Adipocyte (in vitro differentiated cells): ENCODE data around the gene NR2F1-AS1.
A peak's percentile ranks its signal among the peaks of the same experiment; 100 is the strongest.

ENCODE experiments used
- DNase-seq: peaks from one replicate; pipeline ENCODE4 v3.0.0-alpha.2; 2015; ENCODE audit warnings: low read depth
- H3K27me3 ChIP-seq: replicated peaks from 2 replicates; pipeline ENCODE4 v1.7.0; 2013; ENCODE audit warnings: mild to moderate bottlenecking, low read length, moderate library complexity; ENCODE audit not compliant: control insufficient read depth, insufficient read depth
- H3K36me3 ChIP-seq: 2 replicates; pipeline ENCODE4 v1.7.0; 2013; ENCODE audit warnings: low read length, mild to moderate bottlenecking, moderate library complexity; ENCODE audit not compliant: control insufficient read depth, insufficient read depth, severe bottlenecking
- H3K4me1 ChIP-seq: 2 replicates; pipeline ENCODE4 v1.7.0; 2013; ENCODE audit warnings: mild to moderate bottlenecking, low read length, moderate library complexity; ENCODE audit not compliant: control insufficient read depth, insufficient read depth
- H3K4me3 ChIP-seq: 2 replicates; pipeline ENCODE4 v1.7.0; 2013; ENCODE audit warnings: mild to moderate bottlenecking, low read length, moderate library complexity
- H3K9ac ChIP-seq: 2 replicates; pipeline ENCODE4 v1.7.0; 2013; ENCODE audit warnings: mild to moderate bottlenecking, low read length, moderate library complexity
- H3K9me3 ChIP-seq: 2 replicates; pipeline ENCODE4 v1.7.0; 2013; ENCODE audit warnings: mild to moderate bottlenecking, low read length, moderate library complexity; ENCODE audit not compliant: control insufficient read depth

NR2F1-AS1 gene

DNA sequence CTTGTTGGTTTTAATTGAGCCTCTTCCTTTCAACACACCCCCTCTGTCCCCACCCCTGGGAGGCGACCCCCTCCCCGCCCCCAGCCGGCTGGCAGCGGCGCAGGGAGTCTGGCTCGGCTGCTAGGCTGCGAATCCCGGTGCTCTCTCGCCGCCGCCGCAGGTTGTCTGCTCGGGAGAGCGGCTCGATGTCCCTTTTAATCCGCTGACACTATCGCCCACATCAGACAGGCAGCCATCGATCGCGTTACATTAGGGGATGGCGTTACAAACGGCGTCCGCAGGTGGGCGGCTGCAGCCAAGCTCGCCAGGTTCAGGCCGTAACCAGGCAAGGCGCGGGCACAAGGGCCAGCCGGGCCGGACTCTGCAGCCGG lies 1.3 kb downstream of the NR2F1-AS1 start:
- DNase-seq: no peak
- peaks cover 4% of the 10 kb centered on the region for H3K4me1 ChIP-seq
- no peaks in the 10 kb centered on the region for H3K27me3 ChIP-seq
- H3K9ac ChIP-seq: peak overlapping the region; percentile 96
- H3K36me3 ChIP-seq: no peaks in the 10 kb centered on the region
- peak overlapping the region; percentile 93 for H3K4me3 ChIP-seq
- no peaks in the 10 kb centered on the region for H3K9me3 ChIP-seq

DNA sequence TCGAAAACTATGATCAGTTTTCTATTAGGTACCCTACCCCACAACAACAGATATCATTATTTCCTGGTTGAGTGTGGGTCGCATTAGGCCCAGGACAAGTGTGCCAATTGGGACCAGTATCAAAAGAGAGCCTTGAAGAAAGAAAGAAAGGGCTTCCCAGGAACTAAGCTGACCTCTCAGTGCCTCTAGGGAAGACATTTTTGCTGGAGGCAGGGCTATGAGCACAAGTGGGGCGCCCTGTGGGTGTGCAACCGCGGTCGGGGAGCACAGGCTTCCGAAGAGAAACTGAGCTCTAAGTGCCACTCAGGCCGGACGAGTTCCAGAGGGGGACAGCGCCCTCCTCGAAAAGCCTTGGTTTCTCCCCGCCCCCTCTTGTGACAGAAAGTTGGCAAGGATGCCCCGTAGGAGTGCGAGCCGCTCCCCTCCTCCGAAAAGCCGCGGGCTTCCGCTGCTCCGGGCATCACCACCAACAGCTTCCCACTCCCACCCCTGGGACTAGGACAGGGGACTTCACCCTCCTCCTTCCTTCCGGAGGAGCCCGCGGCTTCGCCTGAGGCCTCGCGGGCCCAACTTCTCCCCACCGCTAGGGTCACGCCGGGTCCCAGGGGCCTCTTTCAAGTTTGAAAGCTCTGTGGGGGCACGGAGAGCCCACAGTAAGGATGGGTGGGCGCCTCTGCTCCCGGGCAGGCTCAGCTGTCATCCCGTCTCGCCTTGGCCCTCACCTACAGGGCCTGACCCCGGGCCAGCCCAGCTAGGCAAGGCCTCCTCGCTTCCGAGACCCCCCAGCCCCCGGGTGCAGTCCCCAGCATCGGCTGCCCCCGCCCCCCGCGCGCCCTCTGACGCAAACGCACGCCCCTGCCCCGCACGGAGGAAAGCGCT lies 2.0 kb downstream of the NR2F1-AS1 start:
- DNase-seq: peak; percentile 75
- no peaks in the 10 kb centered on the region for H3K9me3 ChIP-seq
- peaks cover 4% of the 10 kb centered on the region for H3K4me1 ChIP-seq
- H3K4me3 ChIP-seq: peak overlapping the region; percentile 84
- H3K27me3 ChIP-seq: no peaks in the 10 kb centered on the region
- H3K36me3 ChIP-seq: no peaks in the 10 kb centered on the region
- H3K9ac ChIP-seq: peak overlapping the region; percentile 79

DNA sequence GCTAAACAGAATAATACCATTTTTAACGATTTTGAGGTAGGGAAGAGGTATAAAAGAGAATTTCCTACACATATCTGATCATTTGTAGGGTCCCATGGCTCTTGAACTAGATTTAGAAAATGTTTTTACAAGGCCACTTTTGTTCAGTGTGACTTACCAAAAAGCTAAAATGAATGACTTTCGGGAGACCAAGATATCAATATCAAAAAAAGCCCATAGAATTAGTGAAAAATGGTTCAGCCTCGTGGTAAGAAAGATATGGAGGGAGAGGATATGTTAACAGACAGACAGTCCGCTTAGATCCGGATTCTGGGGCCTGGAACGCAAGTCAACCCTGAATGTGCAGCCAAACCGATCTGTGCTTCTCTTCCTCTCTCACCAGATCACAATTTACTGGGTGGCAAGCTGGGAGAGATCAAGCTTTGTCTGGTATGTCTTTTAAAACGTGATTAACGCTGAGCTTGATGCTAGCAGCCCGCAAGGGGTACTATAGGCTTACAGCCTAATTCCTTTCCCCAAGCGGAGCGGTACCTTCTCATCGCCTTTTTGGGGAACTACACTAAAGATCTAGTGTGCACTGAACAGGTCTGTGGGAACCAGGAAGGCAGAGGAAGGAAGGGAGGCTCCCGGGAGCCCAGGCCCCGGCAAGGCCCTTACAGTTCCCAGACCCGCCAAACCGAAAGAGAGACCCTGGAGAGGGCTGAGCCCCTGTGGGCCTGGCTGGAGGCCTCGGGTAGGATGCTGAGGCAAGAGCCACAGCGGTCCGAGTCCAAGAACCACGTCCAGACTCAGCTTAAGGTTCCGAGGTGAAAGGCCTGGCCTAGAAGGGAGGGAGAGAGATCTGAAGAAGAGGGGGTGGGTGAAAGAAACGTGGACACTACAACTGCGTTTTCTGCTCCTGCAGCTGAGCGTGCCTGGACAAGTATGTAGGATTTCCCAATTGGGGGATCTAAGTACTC lies 2.9 kb downstream of the NR2F1-AS1 start:
- DNase-seq: no peak
- Histone ChIP-seq H3K4me3 (peak overlapping the region; percentile 84), H3K9ac (peak overlapping the region; percentile 79), H3K27me3 (no peaks in the 10 kb centered on the region), H3K9me3 (no peaks in the 10 kb centered on the region), H3K36me3 (no peaks in the 10 kb centered on the region), H3K4me1 (peaks cover 4% of the 10 kb centered on the region)

DNA sequence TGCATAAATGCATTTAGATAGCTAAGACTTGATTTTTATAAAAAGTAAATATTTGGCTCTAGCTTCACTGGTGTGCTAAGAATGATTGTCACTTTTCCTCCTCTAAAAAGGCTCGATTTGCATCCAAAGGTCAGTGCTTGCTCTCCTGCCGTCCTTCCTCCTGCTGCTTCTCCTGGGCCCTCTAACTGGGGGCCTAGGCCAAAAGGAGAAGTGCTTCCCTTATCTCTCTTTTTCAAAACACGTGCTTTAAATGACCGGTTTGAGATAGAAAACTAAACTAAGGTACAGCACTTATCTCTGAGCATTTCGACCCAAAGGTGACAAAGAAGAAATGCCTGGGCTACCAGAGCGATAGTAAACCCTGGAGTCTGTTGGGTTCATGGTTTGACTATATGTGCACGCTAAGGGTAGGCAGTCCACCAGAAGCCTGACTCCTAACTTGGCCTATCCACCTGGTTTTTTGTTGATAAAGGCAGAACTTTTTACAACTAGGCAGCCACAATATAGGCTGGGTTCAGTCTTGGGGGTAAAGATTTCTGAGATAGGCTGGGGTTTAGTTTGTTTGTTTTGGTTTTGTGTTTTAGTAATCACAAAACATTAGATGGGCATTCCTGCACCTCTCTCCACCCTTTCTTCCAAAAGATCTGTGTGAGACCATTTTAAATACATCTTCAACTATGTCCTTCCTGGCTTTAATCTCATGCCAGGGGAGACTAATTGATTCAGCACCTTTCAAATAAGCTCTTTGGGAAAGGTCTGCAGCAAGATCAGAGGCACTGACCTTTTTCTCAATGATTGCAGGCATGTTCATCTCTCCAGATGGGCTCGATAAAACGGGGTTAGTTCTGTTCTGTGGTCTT lies 3.8 kb downstream of the NR2F1-AS1 start:
- Histone ChIP-seq H3K4me3 (no peak overlapping the region), H3K27me3 (no peaks in the 10 kb centered on the region), H3K4me1 (peaks cover under 1% of the 10 kb centered on the region), H3K9ac (no peak overlapping the region), H3K36me3 (no peaks in the 10 kb centered on the region), H3K9me3 (no peaks in the 10 kb centered on the region)
- no peak for DNase-seq

DNA sequence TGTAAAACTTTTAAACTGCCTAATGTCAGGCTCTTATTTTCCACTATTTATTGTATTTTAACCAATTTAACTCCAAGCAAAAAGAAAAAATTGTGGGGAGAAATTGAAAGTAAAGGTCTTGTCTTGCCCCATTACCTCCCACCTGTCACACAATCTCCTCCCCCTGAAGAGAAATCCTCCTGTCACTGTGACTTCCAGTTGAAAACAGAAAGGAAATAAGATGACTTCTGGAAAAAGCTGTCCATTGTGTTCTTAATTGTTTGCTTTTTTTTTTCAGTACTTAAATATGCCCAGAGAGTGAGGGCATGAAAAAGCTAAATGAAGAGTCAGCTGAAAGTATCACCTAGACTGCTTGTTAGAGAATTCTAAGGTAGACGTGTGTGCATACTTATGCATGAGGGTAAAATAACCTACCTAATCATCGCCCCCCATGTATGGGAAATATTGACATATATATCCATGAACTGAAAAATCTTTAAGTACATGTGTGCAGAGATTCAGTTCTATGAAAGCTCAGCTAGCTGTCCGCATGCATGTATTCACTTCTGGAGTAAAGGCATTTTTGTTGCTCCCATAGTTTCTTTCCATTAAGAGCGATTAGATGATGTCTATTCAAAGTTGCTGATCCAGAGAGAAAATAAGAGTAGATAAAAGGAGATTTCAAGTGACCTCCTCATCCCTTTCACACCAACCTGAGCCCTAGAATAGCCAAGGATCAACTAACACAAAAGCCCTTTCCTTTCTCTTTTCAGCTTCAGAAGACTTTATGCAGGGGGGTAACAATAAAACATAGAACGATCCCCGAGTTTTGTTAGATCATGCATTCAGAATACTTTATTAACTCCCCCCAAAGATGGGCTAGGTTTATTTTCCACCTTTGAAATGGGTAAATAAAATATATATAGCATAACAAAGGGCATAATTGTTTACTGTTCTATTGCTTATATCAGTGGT lies 5.3 kb downstream of the NR2F1-AS1 start:
- Histone ChIP-seq H3K4me3 (no peak overlapping the region), H3K27me3 (no peaks in the 10 kb centered on the region), H3K9me3 (no peaks in the 10 kb centered on the region), H3K9ac (no peak overlapping the region), H3K4me1 (no peaks in the 10 kb centered on the region), H3K36me3 (no peaks in the 10 kb centered on the region)
- DNase-seq: no peak

DNA sequence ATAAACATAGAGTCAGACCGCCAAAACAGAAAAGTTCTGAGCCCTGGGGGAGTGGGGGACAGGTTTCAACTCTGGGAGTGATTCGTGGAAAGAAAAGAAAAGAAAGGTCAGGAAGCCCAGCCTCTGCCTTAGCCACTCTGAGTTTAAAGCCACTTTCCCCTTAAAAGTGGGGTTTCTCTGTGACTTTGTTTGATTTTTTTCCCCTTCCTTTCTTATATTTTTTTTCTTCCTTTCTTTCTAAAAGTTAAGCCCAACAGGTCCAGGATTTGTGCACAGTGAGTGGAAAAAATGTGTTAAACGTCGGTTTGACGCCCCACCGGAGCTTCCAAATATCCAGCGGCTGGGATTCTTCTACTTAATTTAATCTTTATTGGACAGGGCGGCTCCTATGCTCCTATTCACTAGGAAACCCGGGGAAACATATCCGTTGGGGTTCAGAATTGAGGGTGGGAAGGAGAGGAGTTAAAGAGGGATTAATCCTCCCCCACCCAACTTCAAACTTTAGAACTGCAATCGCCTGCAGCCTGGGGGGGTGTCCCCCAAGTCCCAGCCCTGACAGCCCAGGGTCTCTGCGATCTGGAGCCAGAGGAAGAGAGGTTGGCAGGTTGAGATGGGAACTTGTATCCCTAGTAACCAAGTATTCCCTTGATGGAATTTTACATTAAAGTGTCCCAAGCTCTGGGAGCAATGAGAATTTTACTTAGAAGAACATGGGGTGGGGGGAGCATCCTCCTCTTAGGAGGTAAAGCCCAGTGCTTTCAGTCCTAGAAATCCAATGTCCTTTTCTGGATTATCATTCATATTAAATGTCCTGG lies 6.3 kb downstream of the NR2F1-AS1 start:
- Histone ChIP-seq H3K9ac (no peak overlapping the region), H3K27me3 (no peaks in the 10 kb centered on the region), H3K4me3 (no peak overlapping the region), H3K36me3 (no peaks in the 10 kb centered on the region), H3K9me3 (no peaks in the 10 kb centered on the region), H3K4me1 (no peaks in the 10 kb centered on the region)
- DNase-seq: no peak

DNA sequence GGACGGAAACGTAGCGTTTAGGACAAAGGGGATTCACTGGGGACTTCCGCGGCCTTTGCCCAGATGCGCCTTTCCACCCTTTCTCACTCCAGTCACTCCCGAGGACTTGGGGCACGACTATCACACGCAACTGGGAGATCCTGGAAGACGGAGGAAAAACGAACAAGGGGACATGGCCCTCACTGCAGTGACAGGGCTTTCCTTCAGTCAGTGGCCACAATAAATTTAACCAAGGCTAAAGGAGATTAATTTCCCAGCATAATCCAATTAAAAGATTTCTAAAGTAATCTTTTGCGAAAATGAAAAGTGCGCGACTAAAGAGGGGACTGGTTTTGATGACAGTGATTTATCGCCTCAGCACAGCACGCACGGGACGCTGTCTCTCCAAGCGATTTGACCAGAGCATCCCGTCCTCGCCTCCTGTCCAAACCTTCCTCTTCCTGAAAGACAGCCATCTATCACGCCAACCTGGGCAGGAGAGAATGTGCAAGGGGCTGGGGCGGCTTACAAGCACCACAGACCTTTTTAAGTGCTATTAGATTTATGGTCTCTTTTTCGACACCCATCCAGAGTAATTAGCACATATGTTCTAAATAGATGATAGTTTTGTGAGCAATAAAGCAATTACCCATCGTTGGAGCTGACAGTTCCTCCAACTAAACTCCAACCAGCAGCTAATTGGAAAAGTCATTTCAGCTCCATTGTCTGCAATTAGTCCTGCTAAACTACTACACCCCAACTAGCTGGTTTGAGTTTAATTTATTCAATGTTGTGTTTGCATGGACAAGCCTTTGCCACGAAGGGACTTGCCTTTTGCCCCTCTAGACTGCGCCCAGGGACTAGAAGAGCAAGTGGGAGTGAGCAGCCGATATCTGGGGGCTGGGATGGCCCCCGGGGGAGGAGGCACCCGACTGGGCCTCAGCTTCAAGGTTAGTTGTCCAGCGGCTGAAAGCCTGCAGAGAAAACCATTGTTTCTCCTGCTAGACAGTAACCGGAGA lies 7.4 kb downstream of the NR2F1-AS1 start:
- Histone ChIP-seq H3K36me3 (no peaks in the 10 kb centered on the region), H3K9me3 (no peaks in the 10 kb centered on the region), H3K4me1 (no peaks in the 10 kb centered on the region), H3K9ac (no peak overlapping the region), H3K4me3 (no peak overlapping the region), H3K27me3 (no peaks in the 10 kb centered on the region)
- DNase-seq: no peak

DNA sequence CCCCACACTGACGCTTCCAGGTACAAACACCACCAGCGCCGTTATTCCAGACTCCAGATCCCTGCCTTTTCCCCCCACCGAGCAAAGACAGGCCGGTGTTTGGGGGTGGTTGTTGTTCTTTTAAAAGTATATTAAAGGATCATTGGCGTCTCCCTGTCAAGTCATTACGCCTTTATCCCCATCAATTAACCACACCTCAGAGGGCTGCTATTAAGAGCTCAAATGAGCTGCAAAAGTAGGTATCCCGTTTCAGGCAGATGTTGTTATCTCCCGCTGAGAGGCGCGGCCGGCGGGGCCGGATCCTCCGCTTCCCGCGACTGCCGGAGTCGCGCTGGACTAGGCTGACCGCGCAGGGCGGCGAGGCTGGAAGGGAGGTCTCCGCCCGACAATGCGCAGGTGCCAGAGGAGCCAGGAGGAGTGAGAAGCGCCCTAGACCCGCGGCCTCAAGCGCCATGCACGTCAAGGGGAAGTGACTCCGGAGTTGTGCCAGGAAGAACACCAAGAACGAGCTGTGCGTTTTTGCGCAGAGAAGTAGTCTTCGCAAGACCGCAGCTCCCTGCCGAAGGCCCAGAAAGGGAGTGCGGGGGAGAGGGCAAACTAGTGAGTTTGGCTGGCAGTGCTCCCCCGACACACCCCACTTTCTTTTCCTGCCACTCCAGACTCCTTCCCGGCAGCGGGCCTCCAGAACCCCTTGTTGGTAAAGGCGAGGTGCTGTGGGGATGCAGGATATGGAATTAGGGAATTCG lies 8.2 kb downstream of the NR2F1-AS1 start:
- no peaks in the 10 kb centered on the region for H3K4me1 ChIP-seq
- peak overlapping the region; percentile 60 for H3K4me3 ChIP-seq
- no peaks in the 10 kb centered on the region for H3K36me3 ChIP-seq
- no peaks in the 10 kb centered on the region for H3K27me3 ChIP-seq
- no peaks in the 10 kb centered on the region for H3K9me3 ChIP-seq
- DNase-seq: no peak
- H3K9ac ChIP-seq: no peak overlapping the region
